ENCODE data around the gene FOXI1. TPM values are rescaled to one million over a fixed set of nuclear protein-coding genes. Genes with fewer than 3 reads are reported as not detected.
A peak's percentile ranks its signal among the peaks of the same experiment; 100 is the strongest.

The FOXI1 gene
- total and polyA plus RNA-seq, 2 experiments from 2014 or later = not detected

DNA sequence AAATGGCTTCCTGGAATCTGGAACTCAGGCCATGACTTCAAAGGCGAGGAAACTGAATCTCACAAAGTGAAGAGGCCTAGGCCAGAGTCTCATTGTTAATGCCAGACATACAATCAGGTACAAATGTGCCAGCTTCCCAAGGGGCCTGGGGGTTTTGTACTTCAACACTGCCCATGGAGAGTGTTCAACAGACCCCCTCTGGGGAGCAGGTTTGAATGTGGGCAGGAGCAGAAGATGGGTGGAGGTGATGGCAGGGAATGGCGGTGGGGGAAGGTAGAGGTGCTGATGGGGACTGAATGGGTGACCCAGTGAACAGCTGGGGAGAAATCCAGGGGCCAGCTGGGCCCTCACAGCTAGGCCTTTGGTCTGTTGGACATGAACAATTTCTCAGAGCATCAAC is 12.0 kb downstream of the FOXI1 start:
- Histone ChIP-seq H3K9ac (no peak overlapping the region), H3K4me1 (ENCODE audit: insufficient read depth) (peaks cover 16% of the 10 kb centered on the region), H3K36me3 (ENCODE audit: low read depth) (no peaks in the 10 kb centered on the region), H2AFZ (no peak overlapping the region), H3K4me3 (no peak overlapping the region), H3K27ac (no peak overlapping the region), H4K20me1 (ENCODE audit: insufficient read depth) (no peaks in the 10 kb centered on the region), H3K4me2 (ENCODE audit: unreplicated experiment) (no peak overlapping the region), H3K79me2 (ENCODE audit: insufficient read depth) (no peaks in the 10 kb centered on the region), H3K27me3 (replicated peaks; ENCODE audit: insufficient read depth) (no peaks in the 10 kb centered on the region), H3K9me3 (ENCODE audit: low read depth) (no peaks in the 10 kb centered on the region), H3F3A (ENCODE audit: insufficient read depth) (peaks cover 11% of the 10 kb centered on the region), H3K9me2 (ENCODE audit: insufficient read depth) (no peaks in the 10 kb centered on the region)
- in situ Hi-C loops (cut with MboI) = loop anchor here (25.0 kb wide), 1 partner anchor 295 kb away; no protein-coding TSS in a partner anchor
- WGBS, 2 experiments (ENCODE audit: low coverage in 1 of 2, low lambda C conversion rate in 2 of 2, missing lambda C conversion rate in 2 of 2) = 32 to 59% methylated on average over 2 of the region's 2 CpGs
- DNase-seq = no peak
- TF ChIP-seq EZH2phosphoT487 (IDR thresholded peaks at IDR 0.05; ENCODE audit: insufficient read depth, low read depth) (no peak), EZH2 (IDR thresholded peaks at IDR 0.05; ENCODE audit: insufficient read depth, poor library complexity, severe bottlenecking) (no peak)

DNA sequence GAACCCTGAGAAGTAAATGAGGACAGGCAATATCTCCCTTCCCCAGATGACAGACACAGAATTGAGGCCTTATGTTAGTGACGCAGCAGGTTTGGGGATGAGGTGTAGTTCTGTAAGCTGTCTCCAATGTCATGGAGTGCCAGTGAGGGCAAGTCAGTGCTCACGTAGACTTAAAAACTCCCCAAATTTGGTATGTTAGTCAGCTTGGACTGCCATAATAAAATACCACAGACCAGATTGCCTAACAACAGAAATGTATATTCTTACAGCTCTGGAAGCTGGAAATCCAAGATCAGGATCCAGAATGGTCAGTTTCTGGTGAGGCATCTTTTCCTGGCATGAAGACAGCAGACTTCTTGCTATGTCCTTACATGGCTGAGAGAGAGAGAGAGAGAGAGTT is 14.9 kb downstream of the FOXI1 start:
- no peaks in the 10 kb centered on the region for H4K20me1 ChIP-seq (ENCODE audit: insufficient read depth)
- no peaks in the 10 kb centered on the region for H3K9me3 ChIP-seq (ENCODE audit: low read depth)
- peaks cover 16% of the 10 kb centered on the region for H3K4me1 ChIP-seq (ENCODE audit: insufficient read depth)
- H3K4me3 ChIP-seq = no peak overlapping the region
- H3K27me3 ChIP-seq (replicated peaks; ENCODE audit: insufficient read depth) = 0 out of 2 replicates have a peak, but pooled peaks cover 3% of the 10 kb centered on the region
- in situ Hi-C loops (cut with MboI) = loop anchor here (25.0 kb wide), 1 partner anchor 292 kb away; no protein-coding TSS in a partner anchor
- no peaks in the 10 kb centered on the region for H3K79me2 ChIP-seq (ENCODE audit: insufficient read depth)
- peak overlapping the region; percentile 35; the same call in 1 of the 2 replicates for H2AFZ ChIP-seq
- H3K9ac ChIP-seq = peak overlapping the region; percentile 65; the same call in 1 of the 2 replicates
- peak overlapping the region; percentile 88 for H3K27ac ChIP-seq
- no peaks in the 10 kb centered on the region for H3K9me2 ChIP-seq (ENCODE audit: insufficient read depth)
- no peaks in the 10 kb centered on the region for H3K36me3 ChIP-seq (ENCODE audit: low read depth)
- peak; percentile 85 for DNase-seq
- 49 to 62% methylated on average over 2 of the region's 2 CpGs for WGBS, 2 experiments (ENCODE audit: low coverage in 1 of 2, low lambda C conversion rate in 2 of 2, missing lambda C conversion rate in 2 of 2)
- peak overlapping the region; percentile 47 for H3K4me2 ChIP-seq (ENCODE audit: unreplicated experiment)
- no peak for TF ChIP-seq EZH2 (IDR thresholded peaks at IDR 0.05; ENCODE audit: insufficient read depth, poor library complexity, severe bottlenecking)
- no peak for TF ChIP-seq EZH2phosphoT487 (IDR thresholded peaks at IDR 0.05; ENCODE audit: insufficient read depth, low read depth)
- peaks cover 11% of the 10 kb centered on the region for H3F3A ChIP-seq (ENCODE audit: insufficient read depth)

DNA sequence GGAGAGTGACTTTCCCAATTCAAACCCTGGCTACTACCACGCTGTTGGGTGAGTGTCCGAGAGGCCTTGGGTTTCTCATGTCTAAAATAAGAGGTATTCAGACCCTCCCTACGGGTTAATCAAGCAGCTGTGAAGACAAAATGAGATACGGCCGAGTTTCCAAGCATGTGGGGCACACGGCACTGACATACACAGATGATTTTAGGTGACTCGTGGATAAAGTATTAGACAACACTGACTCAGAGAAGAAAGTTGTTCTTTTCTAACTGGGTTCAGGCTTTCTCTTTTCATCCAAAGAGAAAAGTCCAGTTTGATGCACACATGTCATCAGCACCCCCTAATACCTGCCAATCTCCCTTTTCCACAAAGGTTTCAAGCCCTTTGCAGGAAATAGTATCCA is 15.6 kb downstream of the FOXI1 start:
- Histone ChIP-seq H3K9me3 (ENCODE audit: low read depth) (no peaks in the 10 kb centered on the region), H3K9ac (peak overlapping the region; percentile 65), H3K79me2 (ENCODE audit: insufficient read depth) (no peaks in the 10 kb centered on the region), H4K20me1 (ENCODE audit: insufficient read depth) (no peaks in the 10 kb centered on the region), H3K4me3 (no peak overlapping the region), H3K4me1 (ENCODE audit: insufficient read depth) (peaks cover 16% of the 10 kb centered on the region), H2AFZ (peak overlapping the region; percentile 32; the same call in 1 of the 2 replicates), H3K27me3 (replicated peaks; ENCODE audit: insufficient read depth) (0 out of 2 replicates have a peak, but pooled peaks cover 3% of the 10 kb centered on the region), H3K27ac (peak overlapping the region; percentile 88), H3F3A (ENCODE audit: insufficient read depth) (peaks cover 11% of the 10 kb centered on the region), H3K4me2 (ENCODE audit: unreplicated experiment) (peak overlapping the region; percentile 47), H3K9me2 (ENCODE audit: insufficient read depth) (no peaks in the 10 kb centered on the region), H3K36me3 (ENCODE audit: low read depth) (no peaks in the 10 kb centered on the region)
- in situ Hi-C loops (cut with MboI) = loop anchor here (25.0 kb wide), 1 partner anchor 291 kb away; no protein-coding TSS in a partner anchor
- WGBS, 2 experiments (ENCODE audit: low coverage in 1 of 2, low lambda C conversion rate in 2 of 2, missing lambda C conversion rate in 2 of 2) = 33 to 35% methylated on average over 7 of the region's 7 CpGs
- DNase-seq = peak; percentile 72
- no peak for TF ChIP-seq EZH2 (IDR thresholded peaks at IDR 0.05; ENCODE audit: insufficient read depth, poor library complexity, severe bottlenecking)

DNA sequence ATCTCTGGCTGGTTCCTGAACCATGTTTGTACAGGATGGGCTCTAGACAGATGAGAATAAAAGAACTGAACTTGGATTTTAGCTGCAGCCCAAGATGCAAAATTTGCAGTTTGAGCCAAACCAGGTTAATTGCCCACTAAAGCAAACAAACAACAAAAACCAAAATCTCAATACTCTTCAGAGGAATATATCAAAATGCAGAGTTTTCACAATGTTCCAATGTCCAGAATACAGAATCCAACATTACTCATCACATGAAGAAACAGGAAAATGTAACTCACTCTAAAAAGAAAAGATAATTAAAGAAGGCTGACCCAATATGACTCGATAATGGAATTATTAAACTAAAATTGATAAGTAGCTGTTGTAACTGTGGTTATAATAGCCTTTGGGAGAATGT is 20.4 kb downstream of the FOXI1 start:
- in situ Hi-C loops (cut with MboI) = no loop called here
- 30 to 40% methylated on average over 1 of the region's 1 CpG for WGBS, 2 experiments (ENCODE audit: low coverage in 1 of 2, low lambda C conversion rate in 2 of 2, missing lambda C conversion rate in 2 of 2)
- TF ChIP-seq EZH2phosphoT487 (IDR thresholded peaks at IDR 0.05; ENCODE audit: insufficient read depth, low read depth) (no peak), EZH2 (IDR thresholded peaks at IDR 0.05; ENCODE audit: insufficient read depth, poor library complexity, severe bottlenecking) (no peak)

More for the DNA sequence above, 20.4 kb downstream of the FOXI1 start:
- no peak for DNase-seq
- H3K9me3 ChIP-seq (ENCODE audit: low read depth) = no peaks in the 10 kb centered on the region
- peaks cover 8% of the 10 kb centered on the region for H3K4me1 ChIP-seq (ENCODE audit: insufficient read depth)
- H3K27ac ChIP-seq = no peak overlapping the region
- H2AFZ ChIP-seq = no peak overlapping the region
- H3K4me2 ChIP-seq (ENCODE audit: unreplicated experiment) = no peak overlapping the region
- H3K36me3 ChIP-seq (ENCODE audit: low read depth) = no peaks in the 10 kb centered on the region
- no peak overlapping the region for H3K9ac ChIP-seq
- H3K27me3 ChIP-seq (replicated peaks; ENCODE audit: insufficient read depth) = 0 out of 2 replicates have a peak, but pooled peaks cover 3% of the 10 kb centered on the region
- H3F3A ChIP-seq (ENCODE audit: insufficient read depth) = peaks cover 9% of the 10 kb centered on the region
- no peaks in the 10 kb centered on the region for H3K9me2 ChIP-seq (ENCODE audit: insufficient read depth)
- no peaks in the 10 kb centered on the region for H3K79me2 ChIP-seq (ENCODE audit: insufficient read depth)
- no peak overlapping the region for H3K4me3 ChIP-seq
- H4K20me1 ChIP-seq (ENCODE audit: insufficient read depth) = no peaks in the 10 kb centered on the region
